HepG2 (cell line): ENCODE data around the gene NCOA5.

Source experiments
- KAT7 ChIP-seq: IDR thresholded peaks from 2 replicates; pipeline ENCODE4 v1.6.1; 2018; ENCODE audit warnings: borderline replicate concordance, missing compliant biosample characterization
- POLR2AphosphoS2 ChIP-seq: IDR thresholded peaks from 2 replicates; pipeline ENCODE4 v1.6.1; 2011; ENCODE audit warnings: low read depth, low read length, improper control_type of control experiment
- TF ChIP-seq, protein P1 (sequence below): sonication (generic); formaldehyde crosslinking; IDR thresholded peaks from 2 replicates; pipeline ENCODE4 v1.5.0; 2020; ENCODE audit warnings: mild to moderate bottlenecking, missing genetic modification reagents, moderate library complexity

DNA sequence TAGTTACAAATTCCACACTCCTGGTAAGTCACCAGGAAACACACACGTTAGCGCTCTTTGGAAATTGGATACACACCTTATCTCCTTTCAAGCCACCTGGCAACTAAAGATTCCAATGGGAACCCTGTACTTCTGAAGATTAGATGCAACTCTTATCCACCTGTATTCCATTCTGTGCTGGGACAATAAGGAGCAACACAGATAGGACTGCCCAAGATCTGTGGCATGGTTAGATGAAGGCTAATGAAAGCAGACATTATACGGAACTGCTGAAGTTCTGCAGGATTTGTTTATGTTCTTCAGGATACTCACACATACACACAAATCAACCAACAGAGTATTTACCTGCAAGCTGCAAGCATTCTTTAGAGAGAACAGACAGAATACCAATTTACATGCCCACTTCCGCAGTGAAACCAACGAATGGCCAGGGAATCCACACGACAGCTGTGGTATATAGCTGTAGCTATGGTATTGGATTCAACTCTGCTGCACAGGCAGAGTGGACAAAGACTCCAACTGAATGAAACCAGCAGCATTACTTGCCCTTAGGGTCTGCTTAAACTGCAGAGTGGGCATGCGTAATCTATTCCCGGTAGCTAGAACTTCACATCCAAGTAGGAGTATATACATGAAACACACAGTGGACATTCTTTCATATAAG is 12.0 kb downstream of the NCOA5 start:
- no peak for TF ChIP-seq KAT7 (CRISPR knock-in tag)
- TF ChIP-seq, protein P1, sequence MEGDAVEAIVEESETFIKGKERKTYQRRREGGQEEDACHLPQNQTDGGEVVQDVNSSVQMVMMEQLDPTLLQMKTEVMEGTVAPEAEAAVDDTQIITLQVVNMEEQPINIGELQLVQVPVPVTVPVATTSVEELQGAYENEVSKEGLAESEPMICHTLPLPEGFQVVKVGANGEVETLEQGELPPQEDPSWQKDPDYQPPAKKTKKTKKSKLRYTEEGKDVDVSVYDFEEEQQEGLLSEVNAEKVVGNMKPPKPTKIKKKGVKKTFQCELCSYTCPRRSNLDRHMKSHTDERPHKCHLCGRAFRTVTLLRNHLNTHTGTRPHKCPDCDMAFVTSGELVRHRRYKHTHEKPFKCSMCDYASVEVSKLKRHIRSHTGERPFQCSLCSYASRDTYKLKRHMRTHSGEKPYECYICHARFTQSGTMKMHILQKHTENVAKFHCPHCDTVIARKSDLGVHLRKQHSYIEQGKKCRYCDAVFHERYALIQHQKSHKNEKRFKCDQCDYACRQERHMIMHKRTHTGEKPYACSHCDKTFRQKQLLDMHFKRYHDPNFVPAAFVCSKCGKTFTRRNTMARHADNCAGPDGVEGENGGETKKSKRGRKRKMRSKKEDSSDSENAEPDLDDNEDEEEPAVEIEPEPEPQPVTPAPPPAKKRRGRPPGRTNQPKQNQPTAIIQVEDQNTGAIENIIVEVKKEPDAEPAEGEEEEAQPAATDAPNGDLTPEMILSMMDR: no peak
- TF ChIP-seq POLR2AphosphoS2: peak; percentile 92
